IPS DF 4.7 (cell line): ENCODE data around the gene ABHD16A.
"Not testable (repeated sequence)": the region's sequence is repeated elsewhere in the genome, so short reads cannot be mapped to it uniquely, and the experiment has no call there.

Experiments
- DNase-seq: peaks from one replicate; pipeline ENCODE4 v3.0.0-alpha.2; 2013; ENCODE audit warnings: low spot score; ENCODE audit errors: extremely low read depth

Gene ABHD16A

DNA sequence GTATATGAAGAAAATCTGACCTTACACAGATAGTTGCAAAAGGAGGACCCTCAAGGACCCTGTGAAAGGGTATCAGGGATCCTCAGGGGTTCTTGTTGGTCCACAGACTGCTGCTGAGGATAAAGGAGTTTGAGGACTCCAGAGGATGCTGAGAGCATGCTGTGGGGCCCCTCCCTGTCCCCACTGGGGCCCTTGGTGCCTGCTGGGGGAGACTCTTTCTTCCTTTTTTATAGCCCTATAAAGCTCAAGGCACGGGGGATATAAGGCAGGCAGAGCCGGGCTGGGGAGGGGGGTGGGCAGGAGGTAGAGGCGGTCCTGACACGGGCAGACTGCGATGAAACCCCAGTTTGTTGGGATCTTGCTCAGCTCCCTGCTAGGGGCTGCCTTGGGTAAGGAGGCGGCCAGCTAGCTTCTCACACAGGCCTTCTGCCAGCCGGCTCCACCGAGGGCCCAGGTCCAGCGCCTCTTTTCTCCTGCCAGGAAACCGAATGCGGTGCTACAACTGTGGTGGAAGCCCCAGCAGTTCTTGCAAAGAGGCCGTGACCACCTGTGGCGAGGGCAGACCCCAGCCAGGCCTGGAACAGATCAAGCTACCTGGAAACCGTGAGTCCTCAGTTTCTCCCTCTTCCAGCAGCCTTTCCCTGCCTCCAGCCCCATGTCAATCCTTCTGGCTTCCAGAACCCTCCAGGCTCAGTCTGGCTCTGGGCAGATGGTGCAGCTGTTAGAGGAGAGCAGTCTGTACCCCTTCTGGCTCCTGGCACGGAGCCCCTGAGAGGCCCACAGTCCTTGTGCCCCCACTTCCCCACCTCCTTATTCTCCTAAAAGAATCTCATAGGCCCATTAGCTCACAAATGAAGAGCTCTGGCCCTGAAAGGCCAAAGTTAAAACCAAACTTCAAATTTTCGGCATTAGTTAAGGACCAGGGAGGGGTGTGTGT lies 12.2 kb upstream of the ABHD16A start, which contains the start of gene LY6G6D:
Gene LY6G6D (plus strand): TSS at position 327 of the 937 bp plus-strand sequence. CDS start 8 bp downstream, at position 335.
- DNase-seq, result no peak

DNA sequence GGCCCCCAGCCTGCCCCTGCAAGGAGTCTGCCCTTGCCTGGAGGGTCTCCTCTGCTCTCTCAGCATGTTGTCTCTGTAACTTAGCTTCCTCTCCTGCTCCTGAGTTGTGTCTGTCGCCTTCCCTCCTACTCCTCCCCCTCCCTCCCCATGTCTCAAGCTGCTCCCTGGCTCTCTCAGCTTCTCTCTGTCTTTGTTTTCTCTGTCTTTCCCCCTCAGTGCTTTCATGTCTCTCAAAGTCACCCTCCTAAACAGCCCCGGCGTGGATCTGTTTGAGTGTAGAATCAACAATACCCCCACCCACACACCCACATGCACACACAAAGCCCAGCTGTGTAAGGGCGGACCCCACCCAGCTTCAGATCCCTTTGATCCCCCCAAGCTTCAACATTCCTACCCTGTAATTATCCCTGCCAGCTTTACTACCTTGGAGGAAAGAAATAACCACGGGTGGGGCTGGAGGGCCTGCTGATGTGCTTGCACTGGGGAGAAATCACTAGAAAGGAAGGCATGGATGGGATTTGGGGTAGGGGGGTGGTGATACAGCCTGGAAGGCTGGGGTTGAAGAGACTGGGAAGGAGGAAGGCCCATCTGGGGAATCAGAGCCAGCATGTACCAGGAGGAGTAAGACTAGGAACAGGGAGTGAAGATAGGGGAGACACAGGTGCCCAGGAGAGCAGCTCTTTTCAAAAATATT lies 11.0 kb upstream of the ABHD16A start:
- no peak for DNase-seq

GRCh38 chr6:31713465-31713864 lies 10.3 kb upstream of the ABHD16A start:
- DNase-seq, result no peak

GRCh38 chr6:31712296-31712695 lies 9.2 kb upstream of the ABHD16A start:
- no peak for DNase-seq

DNA sequence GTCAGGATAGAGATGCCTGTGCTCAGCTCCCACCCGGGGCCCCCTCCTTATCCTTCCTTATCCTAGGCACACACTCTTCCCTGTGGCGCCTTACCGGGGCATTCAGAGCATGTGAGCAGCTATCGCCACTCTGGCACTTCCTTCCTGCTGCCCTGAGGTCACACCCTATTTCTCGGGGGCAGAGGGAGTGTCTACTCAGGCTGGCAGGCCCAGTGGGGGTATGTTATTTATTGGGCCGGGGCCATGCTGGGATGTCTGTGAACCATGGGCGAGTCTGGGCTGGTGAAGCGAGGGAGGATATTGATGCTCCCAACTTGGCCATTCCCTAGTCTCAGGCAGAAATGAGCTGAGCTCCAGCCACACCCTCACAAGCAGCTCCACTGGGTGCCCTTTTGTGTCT lies 8.1 kb upstream of the ABHD16A start:
- DNase-seq, result no peak

GRCh38 chr6:31710523-31711219 lies 7.5 kb upstream of the ABHD16A start:
- DNase-seq, result no peak

DNA sequence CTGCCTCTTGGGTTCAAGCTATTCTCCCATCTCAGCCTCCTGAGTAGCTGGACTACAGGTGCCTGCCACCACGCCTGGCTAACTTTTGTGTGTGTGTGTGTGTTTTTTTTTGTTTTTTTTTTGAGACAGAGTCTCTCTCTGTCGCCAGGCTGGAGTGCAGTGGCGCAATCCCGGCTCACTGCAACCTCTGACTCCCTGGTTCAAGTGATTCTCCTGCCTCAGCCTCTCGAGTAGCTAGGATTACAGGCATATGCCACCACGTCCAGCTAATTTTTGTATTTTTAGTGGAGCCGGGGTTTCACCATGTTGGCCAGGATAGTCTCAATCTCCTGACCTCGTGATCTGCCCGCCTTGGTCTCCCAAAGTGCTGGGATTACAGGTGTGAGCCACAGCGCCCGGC lies 6.0 kb upstream of the ABHD16A start:
- not testable (repeated sequence) for DNase-seq

DNA sequence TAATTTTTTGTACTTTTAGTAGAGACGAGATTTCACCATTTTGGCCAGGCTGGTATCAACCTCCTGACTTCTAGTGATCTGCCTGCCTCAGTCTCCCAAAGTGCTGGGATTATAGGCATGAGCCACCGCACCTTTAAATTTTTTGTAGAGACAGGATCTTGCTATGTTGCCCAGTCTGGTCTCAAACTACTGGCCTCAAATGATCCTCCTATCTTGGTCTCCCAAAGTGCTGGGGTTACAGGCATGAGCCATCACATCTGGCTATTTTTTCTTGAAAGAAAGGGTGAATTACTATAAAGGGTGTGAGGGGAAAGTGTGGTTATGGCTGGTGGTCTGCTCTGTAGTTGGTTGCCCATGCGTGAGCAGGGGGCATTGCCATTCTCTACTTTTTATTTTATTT lies 5.1 kb upstream of the ABHD16A start:
- no peak for DNase-seq

DNA sequence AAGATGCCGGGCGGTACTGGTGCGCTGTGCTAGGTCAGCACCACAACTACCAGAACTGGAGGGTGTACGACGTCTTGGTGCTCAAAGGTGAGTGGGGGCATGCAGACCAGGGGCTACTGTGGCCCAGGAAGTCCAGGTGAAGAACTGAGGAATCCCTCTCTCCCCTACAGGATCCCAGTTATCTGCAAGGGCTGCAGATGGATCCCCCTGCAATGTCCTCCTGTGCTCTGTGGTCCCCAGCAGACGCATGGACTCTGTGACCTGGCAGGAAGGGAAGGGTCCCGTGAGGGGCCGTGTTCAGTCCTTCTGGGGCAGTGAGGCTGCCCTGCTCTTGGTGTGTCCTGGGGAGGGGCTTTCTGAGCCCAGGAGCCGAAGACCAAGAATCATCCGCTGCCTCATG lies 4.6 kb upstream of the ABHD16A start:
- DNase-seq, result no peak

- DNase-seq, result no peak
Measured at GRCh38 chr6:31706599-31706998, 3.5 kb upstream of the ABHD16A start, which contains the start of gene LY6G6F. LY6G6F (plus strand) TSS chr6:31706866; CDS start chr6:31706907, 41 bp downstream.

DNA sequence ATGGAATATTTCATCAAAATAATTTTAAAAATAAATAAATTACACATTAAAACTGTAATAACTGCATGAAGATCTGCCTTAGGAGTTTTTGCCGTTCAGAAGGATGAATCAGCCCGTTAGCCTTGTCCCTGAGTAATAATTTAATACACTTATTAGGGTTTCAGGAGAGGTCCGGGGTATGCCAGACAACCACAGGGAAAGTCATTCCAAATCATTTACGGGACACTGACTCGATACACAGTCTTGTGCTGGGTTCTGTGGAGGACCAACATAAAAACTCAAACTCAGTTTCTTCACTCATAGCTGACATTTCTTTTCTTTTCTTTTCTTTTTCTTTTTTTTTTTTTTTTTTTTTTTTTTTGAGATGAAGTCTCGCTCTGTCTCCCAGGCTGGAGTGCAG lies 2.8 kb upstream of the ABHD16A start:
- DNase-seq, result no peak

DNA sequence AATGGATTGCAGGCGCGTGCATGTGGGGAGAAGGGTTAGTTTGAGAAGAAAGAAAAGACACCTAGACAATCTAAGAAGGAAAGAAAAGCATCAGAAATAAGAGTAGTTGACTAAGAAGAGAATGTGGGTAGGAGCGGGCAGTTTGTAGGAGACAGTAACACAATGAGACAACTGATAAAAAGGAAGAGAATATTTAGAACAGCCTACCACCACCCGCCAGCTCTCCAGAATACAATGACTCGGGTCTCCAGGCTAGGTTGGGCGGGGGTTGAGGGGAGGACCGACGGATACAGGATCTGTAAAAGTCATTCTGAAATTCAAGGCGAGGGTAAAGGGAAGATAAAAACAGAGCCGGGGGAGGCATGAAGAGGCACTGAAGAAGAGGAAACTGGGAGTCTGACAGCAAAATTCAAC lies 712 bp downstream of the ABHD16A start:
- DNase-seq, result no peak

- no peak for DNase-seq
Measured at GRCh38 chr6:31701666-31702404, 1.3 kb downstream of the ABHD16A start.

- no peak for DNase-seq
Measured at GRCh38 chr6:31700740-31701401, 2.3 kb downstream of the ABHD16A start.

DNA sequence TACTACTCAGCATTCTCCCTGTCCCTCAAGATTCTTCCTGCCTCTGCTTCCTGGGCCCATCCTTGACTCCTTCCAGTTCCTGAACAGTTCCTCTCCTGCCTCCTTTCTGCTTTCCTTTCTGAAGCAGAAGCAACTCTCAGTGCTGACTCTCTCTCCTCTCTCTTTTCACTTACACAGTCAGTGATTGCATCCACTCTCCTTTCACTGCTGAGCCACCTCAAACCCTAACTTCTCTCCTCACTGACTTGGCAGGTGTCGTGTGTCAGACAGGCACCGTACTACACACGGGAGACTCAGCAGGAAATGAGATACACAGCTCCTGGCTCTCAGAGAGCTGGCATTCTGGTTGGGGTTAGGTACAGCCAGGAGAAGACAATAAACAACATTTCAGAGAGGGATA lies 5.6 kb downstream of the ABHD16A start:
- no peak for DNase-seq

DNA sequence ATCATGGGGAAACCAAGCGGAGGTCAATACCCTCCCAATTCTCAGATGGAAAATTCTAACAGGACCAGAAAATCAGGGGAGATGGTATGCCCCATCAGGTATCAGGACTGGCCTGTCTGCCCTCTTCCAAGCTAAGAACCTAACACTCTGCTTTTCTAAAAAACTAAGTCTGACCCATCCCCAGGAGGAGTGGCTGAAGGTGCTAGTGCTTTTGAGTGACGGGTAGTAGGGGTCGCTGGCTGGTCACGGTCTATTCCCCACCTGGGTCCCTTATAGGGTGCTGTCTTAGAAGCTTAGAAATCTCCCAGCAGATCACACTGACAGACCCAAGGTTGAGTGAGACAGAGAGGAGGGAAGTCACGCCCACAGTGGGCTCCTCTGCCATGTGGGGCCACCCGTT lies 9.6 kb downstream of the ABHD16A start:
- no peak for DNase-seq

DNA sequence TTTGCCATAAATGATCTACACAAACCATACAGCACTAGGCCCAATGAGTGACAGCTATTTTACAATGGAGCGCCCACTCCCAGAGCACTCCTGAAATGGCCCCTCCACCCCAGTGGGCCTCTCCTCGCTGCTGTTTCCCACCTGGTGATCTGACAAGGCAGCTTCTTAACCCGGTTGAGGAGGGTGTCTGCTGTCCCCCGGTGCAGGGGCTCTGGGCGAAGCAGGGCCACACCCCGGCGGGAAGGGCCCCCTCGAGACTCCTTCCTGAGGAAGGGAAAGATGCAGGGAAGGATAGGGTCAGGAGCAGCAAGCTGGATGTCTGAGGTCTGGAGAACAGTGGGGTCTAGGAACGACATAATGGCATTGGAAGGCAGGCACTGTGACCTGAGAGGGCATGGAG lies 10.2 kb downstream of the ABHD16A start:
- DNase-seq, result no peak

- no peak for DNase-seq
Measured at GRCh38 chr6:31692353-31692752, 10.8 kb downstream of the ABHD16A start.

DNA sequence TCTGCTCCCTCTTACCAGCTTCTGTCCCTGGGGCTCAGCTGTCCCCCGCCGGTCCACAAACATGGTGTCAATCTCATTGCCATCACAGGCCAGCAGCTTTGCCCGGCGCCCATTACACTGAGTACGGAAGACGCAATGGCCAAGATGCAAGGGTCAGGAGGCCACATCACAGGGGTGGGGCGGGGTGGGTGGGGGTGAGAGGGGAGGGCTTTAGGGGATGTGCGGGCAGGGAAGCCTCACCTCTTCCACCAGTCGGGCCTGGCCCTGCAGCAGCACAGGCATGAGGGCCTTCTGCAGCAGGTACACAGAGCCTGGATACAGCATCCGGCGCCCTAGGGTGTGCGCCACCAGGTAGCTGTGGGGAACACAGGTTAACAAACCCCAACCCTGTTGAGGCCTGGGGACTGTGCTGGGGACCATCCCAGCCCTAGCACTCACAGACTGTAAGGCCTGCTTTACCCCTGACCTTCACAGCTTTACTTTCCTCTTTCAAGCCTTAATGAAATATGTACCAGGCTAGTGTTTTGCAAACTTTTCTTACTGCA lies 11.5 kb downstream of the ABHD16A start:
- no peak for DNase-seq

GRCh38 chr6:31691078-31691463 lies 12.1 kb downstream of the ABHD16A start:
- no peak for DNase-seq
